Measurements from ENCODE around the gene ACSS1. TPM values are rescaled to one million over a fixed set of nuclear protein-coding genes. Genes with fewer than 3 reads are reported as not detected.

ACSS1 gene
- total and polyA plus RNA-seq, 2 experiments from 2014 or later: 1.3 to 4.1 TPM

- Mint-ChIP-seq H3K27ac (no peak overlapping the region), H3K36me3 (ENCODE audit: low read depth) (no peaks in the 10 kb centered on the region), H3K27me3 (ENCODE audit: insufficient read depth, low read depth, poor library complexity) (peaks cover 7% of the 10 kb centered on the region), H3K4me1 (peaks cover 6% of the 10 kb centered on the region; the same call in 2 of the 3 replicates), H3K9me3 (peaks cover 3% of the 10 kb centered on the region; the same call in 1 of the 3 replicates), H3K4me3 (no peak overlapping the region)
- DNase-seq (ENCODE audit: low spot score) (no peak), ATAC-seq (no peak)
- Histone ChIP-seq H3K9me2 (ENCODE audit: insufficient read depth) (no peaks in the 10 kb centered on the region), H3K36me3 (ENCODE audit: insufficient read depth) (no peaks in the 10 kb centered on the region), H4K20me1 (replicated peaks; ENCODE audit: insufficient read depth) (no peaks in the 10 kb centered on the region), H2AFZ (no peak overlapping the region), H3K79me2 (replicated peaks; ENCODE audit: insufficient read depth) (no peaks in the 10 kb centered on the region), H3K4me2 (no peak overlapping the region), H3K4me1 (ENCODE audit: insufficient read depth) (no peaks in the 10 kb centered on the region; the same call in 1 of the 2 replicates), H3K4me3 (no peak overlapping the region), H3K27me3 (ENCODE audit: insufficient read depth) (no peaks in the 10 kb centered on the region), H3K27ac (ENCODE audit: low read depth) (no peak overlapping the region), H3F3A (replicated peaks; ENCODE audit: low read depth) (no peaks in the 10 kb centered on the region)
- TF ChIP-seq ZNF331 (CRISPR knock-in tag; IDR thresholded peaks at IDR 0.05; ENCODE audit: low read depth) (no peak), ETS1 (IDR thresholded peaks at IDR 0.05) (no peak), NANOG (IDR thresholded peaks at IDR 0.05; ENCODE audit: borderline replicate concordance) (no peak), EZH2phosphoT487 (IDR thresholded peaks at IDR 0.05; ENCODE audit: unreplicated experiment) (no peak), STAT1 (IDR thresholded peaks at IDR 0.05; ENCODE audit: unreplicated experiment) (no peak)
Observed at GRCh38 chr20:24999568-24999967, 58.4 kb downstream of the ACSS1 start.

GRCh38 chr20:24998631-24999445, 59.1 kb downstream of the ACSS1 start:
- DNase-seq (ENCODE audit: low spot score): no peak
- no peak overlapping the region for H3K27ac Mint-ChIP-seq
- no peaks in the 10 kb centered on the region for H3K79me2 ChIP-seq (replicated peaks; ENCODE audit: insufficient read depth)
- no peaks in the 10 kb centered on the region for H3K36me3 ChIP-seq (ENCODE audit: insufficient read depth)
- no peaks in the 10 kb centered on the region for H3K9me2 ChIP-seq (ENCODE audit: insufficient read depth)
- H3K27me3 Mint-ChIP-seq (ENCODE audit: insufficient read depth, low read depth, poor library complexity): peaks cover 7% of the 10 kb centered on the region
- H3K27me3 ChIP-seq (ENCODE audit: insufficient read depth): no peaks in the 10 kb centered on the region
- no peak for ATAC-seq
- H3F3A ChIP-seq (replicated peaks; ENCODE audit: low read depth): no peaks in the 10 kb centered on the region
- H3K4me1 Mint-ChIP-seq: peaks cover 10% of the 10 kb centered on the region; the same call in 2 of the 3 replicates
- H3K4me3 Mint-ChIP-seq: no peak overlapping the region
- no peaks in the 10 kb centered on the region for H4K20me1 ChIP-seq (replicated peaks; ENCODE audit: insufficient read depth)
- H3K4me2 ChIP-seq: no peak overlapping the region
- no peak overlapping the region for H2AFZ ChIP-seq
- H3K9me3 Mint-ChIP-seq: peaks cover 3% of the 10 kb centered on the region; the same call in 1 of the 3 replicates
- H3K4me1 ChIP-seq (ENCODE audit: insufficient read depth): no peaks in the 10 kb centered on the region; the same call in 1 of the 2 replicates
- no peaks in the 10 kb centered on the region for H3K36me3 Mint-ChIP-seq (ENCODE audit: low read depth)
- no peak overlapping the region for H3K4me3 ChIP-seq
- no peak overlapping the region for H3K27ac ChIP-seq (ENCODE audit: low read depth)
- TF ChIP-seq NANOG (IDR thresholded peaks at IDR 0.05; ENCODE audit: borderline replicate concordance) (no peak), STAT1 (IDR thresholded peaks at IDR 0.05; ENCODE audit: unreplicated experiment) (no peak), EZH2phosphoT487 (IDR thresholded peaks at IDR 0.05; ENCODE audit: unreplicated experiment) (no peak), REST (IDR thresholded peaks at IDR 0.05; ENCODE audit: unreplicated experiment) (no peak), EZH2 (IDR thresholded peaks at IDR 0.05; ENCODE audit: low read depth, unreplicated experiment) (no peak), CTCF (conservative IDR thresholded peaks at IDR 0.05; ENCODE audit: low read depth in 2 of 2) (no peak), ZNF331 (CRISPR knock-in tag; IDR thresholded peaks at IDR 0.05; ENCODE audit: low read depth) (no peak), POLR2AphosphoS5 (IDR thresholded peaks at IDR 0.05; ENCODE audit: low read depth) (no peak), ZNF114 (CRISPR knock-in tag; IDR thresholded peaks at IDR 0.05) (no peak), CREB1 (CRISPR knock-in tag; IDR thresholded peaks at IDR 0.05; ENCODE audit: low read depth) (no peak)
